Keratinocyte (primary cell): ENCODE data around the gene TRMT1.

Experiments
- CTCF ChIP-seq, 3 experiments: IDR thresholded peaks in 1 of 3; conservative IDR thresholded peaks in 1 of 3; optimal IDR thresholded peaks in 1 of 3; 2 replicates in 2 of 3; 3 replicates in 1 of 3; pipeline versions ENCODE3 to v1.5.1; 2011; ENCODE audit warnings: low read length in 3 of 3, mild to moderate bottlenecking in 3 of 3, moderate library complexity in 2 of 3, control low read depth in 1 of 3, inconsistent platforms in 1 of 3; ENCODE audit not compliant: insufficient read depth in 2 of 3; ENCODE audit errors: extremely low read depth in 1 of 3
- EZH2 ChIP-seq: IDR thresholded peaks from one replicate; pipeline ENCODE4 v1.6.1; 2012; ENCODE audit warnings: inconsistent platforms, mild to moderate bottlenecking, low read length, moderate library complexity

- no peak for TF ChIP-seq CTCF (optimal IDR thresholded peaks at IDR 0.05 in 1 of 3, IDR thresholded peaks at IDR 0.05 in 1 of 3, conservative IDR thresholded peaks at IDR 0.05 in 1 of 3; ENCODE audit: extremely low read depth in 1 of 3, insufficient read depth in 2 of 3, low read length in 3 of 3)
- no peak for TF ChIP-seq EZH2
Measured at GRCh38 chr19:13077240-13077639, 39.3 kb downstream of the TRMT1 start.
